K562 (cell line): ENCODE measurements around the gene DCP2. TPM values are rescaled to one million over a fixed set of nuclear protein-coding genes. Genes with fewer than 3 reads are reported as not detected.
A peak's percentile ranks its signal among the peaks of the same experiment; 100 is the strongest.

Experiments
- BMI1 ChIP-seq: fragments of 150-350 bp; IDR thresholded peaks from 2 replicates; pipeline ENCODE4 v1.6.1; 2014; ENCODE audit warnings: low read length
- BRD4 ChIP-seq: fragments of 200-600 bp; sonication (generic); IDR thresholded peaks from 2 replicates; pipeline ENCODE4 v1.6.1; 2017; ENCODE audit warnings: inconsistent platforms
- COPS2 ChIP-seq: fragments of 450-650 bp; conservative IDR thresholded peaks from 2 replicates; pipeline ENCODE4 v1.6.1; 2016; ENCODE audit warnings: mild to moderate bottlenecking, moderate library complexity
- DMBX1 ChIP-seq: fragments of 250-450 bp; sonication (Bioruptor Pico); IDR thresholded peaks from 2 replicates; pipeline ENCODE4 v1.8.0; 2022; ENCODE audit warnings: inconsistent platforms, mild to moderate bottlenecking, moderate library complexity, borderline replicate concordance
- EGR1 ChIP-seq: fragments of 450-650 bp; conservative IDR thresholded peaks from 2 replicates; pipeline ENCODE4 v1.6.1; 2017; ENCODE audit warnings: mild to moderate bottlenecking
- EP300 ChIP-seq: IDR thresholded peaks from 2 replicates; pipeline ENCODE4 v1.6.1; 2012; ENCODE audit warnings: low read length, improper control_type of control experiment
- ERF ChIP-seq: fragments of 450-650 bp; formaldehyde crosslinking; IDR thresholded peaks from 2 replicates; pipeline ENCODE4 v1.4.0; 2020; ENCODE audit warnings: mild to moderate bottlenecking, mixed read lengths
- EZH2 ChIP-seq: IDR thresholded peaks from 2 replicates; pipeline ENCODE4 v1.6.1; 2012; ENCODE audit warnings: low read depth, mild to moderate bottlenecking, inconsistent platforms, low read length, borderline replicate concordance
- GTF2F1 ChIP-seq: IDR thresholded peaks from 2 replicates; pipeline ENCODE4 v1.6.1; 2011; ENCODE audit warnings: low read depth, low read length, improper control_type of control experiment
- HMG20A ChIP-seq: fragments of 450-650 bp; formaldehyde crosslinking; conservative IDR thresholded peaks from 2 replicates; pipeline ENCODE4 v1.4.0; 2020; ENCODE audit warnings: mild to moderate bottlenecking, mixed read lengths
- HNRNPH1 ChIP-seq: fragments of 200-400 bp; formaldehyde crosslinking; optimal IDR thresholded peaks from 2 replicates; pipeline ENCODE3; 2017; ENCODE audit warnings: low read depth, mild to moderate bottlenecking, low read length, moderate library complexity
- KLF1 ChIP-seq: fragments of 450-650 bp; IDR thresholded peaks from 2 replicates; pipeline ENCODE4 v1.6.1; 2016; ENCODE audit warnings: missing genetic modification characterization, missing compliant biosample characterization
- KLF13 ChIP-seq: fragments of 450-650 bp; IDR thresholded peaks from 2 replicates; pipeline ENCODE4 v1.6.1; 2016; ENCODE audit warnings: missing genetic modification characterization, low read depth, mild to moderate bottlenecking, missing compliant biosample characterization, moderate library complexity, borderline replicate concordance
- MEF2A ChIP-seq: IDR thresholded peaks from 2 replicates; pipeline ENCODE4 v1.6.1; 2011; ENCODE audit warnings: low read depth, mild to moderate bottlenecking, low read length, moderate library complexity; ENCODE audit not compliant: control insufficient read depth
- MEIS2 ChIP-seq: fragments of 450-650 bp; IDR thresholded peaks from 2 replicates; pipeline ENCODE4 v1.6.1; 2014; ENCODE audit warnings: mild to moderate bottlenecking; ENCODE audit not compliant: partially characterized antibody
- PHB2 ChIP-seq: fragments of 450-650 bp; IDR thresholded peaks from 2 replicates; pipeline ENCODE4 v1.6.1; 2017; ENCODE audit warnings: low read depth
- POLR2A ChIP-seq: fragments of 450-650 bp; conservative IDR thresholded peaks from 2 replicates; pipeline ENCODE4 v1.6.1; 2016
- RFX1 ChIP-seq: fragments of 450-650 bp; IDR thresholded peaks from 2 replicates; pipeline ENCODE4 v1.6.1; 2016; ENCODE audit warnings: mild to moderate bottlenecking, moderate library complexity
- SLC30A9 ChIP-seq: fragments of 250-450 bp; sonication (Bioruptor Pico); IDR thresholded peaks from 2 replicates; pipeline ENCODE4 v1.8.0; 2022; ENCODE audit warnings: mild to moderate bottlenecking, moderate library complexity
- SNAPC5 ChIP-seq: fragments of 250-450 bp; sonication (Bioruptor Pico); IDR thresholded peaks from 2 replicates; pipeline ENCODE4 v1.8.0; 2021; ENCODE audit warnings: moderate library complexity, mild to moderate bottlenecking, inconsistent platforms
- SRSF3 ChIP-seq: fragments of 200-400 bp; formaldehyde crosslinking; IDR thresholded peaks from 2 replicates; pipeline ENCODE4 v1.6.1; 2016; ENCODE audit warnings: mild to moderate bottlenecking, low read length, moderate library complexity; ENCODE audit not compliant: insufficient read depth
- TAF15 ChIP-seq: fragments of 200-400 bp; formaldehyde crosslinking; IDR thresholded peaks from 2 replicates; pipeline ENCODE4 v1.6.1; 2017; ENCODE audit warnings: mild to moderate bottlenecking, low read depth, low read length, moderate library complexity
- TAF9B ChIP-seq: fragments of 450-650 bp; IDR thresholded peaks from 2 replicates; pipeline ENCODE4 v1.6.1; 2018; ENCODE audit warnings: mild to moderate bottlenecking; ENCODE audit not compliant: partially characterized antibody
- TEAD4 ChIP-seq, 2 experiments: sonication (generic) in 1 of 2; formaldehyde crosslinking in 1 of 2; IDR thresholded peaks; 2 replicates each; pipeline versions ENCODE4 v1.6.1 to v1.8.0; 2012 to 2022; ENCODE audit warnings: borderline replicate concordance in 1 of 2, inconsistent platforms in 1 of 2, low read length in 1 of 2, mild to moderate bottlenecking in 1 of 2, missing genetic modification reagents in 1 of 2
- ZC3H8 ChIP-seq: fragments of 450-650 bp; IDR thresholded peaks from 2 replicates; pipeline ENCODE4 v1.6.1; 2017
- ZNF282 ChIP-seq: sonication (generic); formaldehyde crosslinking; IDR thresholded peaks from 2 replicates; pipeline ENCODE4 v1.8.1; 2023; ENCODE audit warnings: missing genetic modification reagents
- ZNF384 ChIP-seq: IDR thresholded peaks from 2 replicates; pipeline ENCODE4 v1.6.1; 2012; ENCODE audit warnings: low read depth, low read length, improper control_type of control experiment
- ZNF436 ChIP-seq: fragments of 250-450, 450-650 bp; sonication (Bioruptor Pico); formaldehyde crosslinking; IDR thresholded peaks from 2 replicates; pipeline ENCODE4 v1.7.0; 2020; ENCODE audit warnings: mild to moderate bottlenecking
- polyA plus RNA-seq, 8 experiments: library from polyadenylated mRNA; depleted of rRNA in 4 of 8; stranded (reverse) in 5 of 8; unstranded in 3 of 8; fragments of >200 nt; fragmentation: Nextera tagmentation in 2 of 8; fragmentation: Illumina TruSeq in 1 of 8; extraction: Ambion mirVana in 2 of 8; extraction: Trizol in 1 of 8; gene quantifications; 2 replicates each; pipeline versions ENCODE4 v1.2.1 to v1.2.3, GENCODE V29; 2011 to 2014; ENCODE audit warnings: inconsistent platforms in 1 of 8, missing spikeins in 1 of 8
- total RNA-seq, 7 experiments: library from RNA; depleted of rRNA in 6 of 7; stranded (reverse); fragments of >200 nt in 6 of 7; fragmentation: Illumina TruSeq in 2 of 7; extraction: Trizol in 2 of 7; gene quantifications; 2 replicates each; pipeline versions ENCODE4 v1.2.1 to v1.2.3, GENCODE V29; 2011 to 2021; ENCODE audit warnings: low replicate concordance in 1 of 7

Gene DCP2
- total and polyA plus RNA-seq, 9 of the 15 experiments (the other 6 are each of a cell fraction or from before 2014, with no cell fraction given), result 25.9 to 109 (median 46.7) TPM

- no peak for TF ChIP-seq RFX1
- TF ChIP-seq TAF15, result no peak
- TF ChIP-seq GTF2F1, result no peak
- no peak for TF ChIP-seq SLC30A9
- TF ChIP-seq EP300, result peak; percentile 86
- TF ChIP-seq DMBX1 (CRISPR knock-in tag), result no peak
- no peak for TF ChIP-seq MEF2A
- no peak for TF ChIP-seq HNRNPH1
- no peak for TF ChIP-seq BMI1
- TF ChIP-seq TAF9B, result no peak
- TF ChIP-seq POLR2A, result no peak
- 0 out of 2 replicates have a peak, but pooled peaks have one; percentile 14 for TF ChIP-seq ZNF384
- no peak for TF ChIP-seq EZH2
- no peak for TF ChIP-seq SRSF3
- TF ChIP-seq SNAPC5 (CRISPR knock-in tag), result no peak
- TF ChIP-seq ZC3H8, result no peak
- TF ChIP-seq HMG20A, result no peak
- TF ChIP-seq ERF (CRISPR knock-in tag), result no peak
- peak; percentile 91 for TF ChIP-seq TEAD4 (IDR thresholded peaks at IDR 0.05; ENCODE audit: low read length)
- TF ChIP-seq TEAD4 (CRISPR knock-in tag; IDR thresholded peaks at IDR 0.05; ENCODE audit: borderline replicate concordance), result no peak
- TF ChIP-seq BRD4, result no peak
- TF ChIP-seq PHB2, result peak; percentile 34; the same call in 1 of the 2 replicates
- TF ChIP-seq KLF1 (tag), result no peak
- TF ChIP-seq ZNF436 (CRISPR knock-in tag), result no peak
- no peak for TF ChIP-seq ZNF282 (CRISPR knock-in tag)
- TF ChIP-seq EGR1, result peak; percentile 77
- no peak for TF ChIP-seq KLF13 (tag)
- no peak for TF ChIP-seq COPS2
- TF ChIP-seq MEIS2, result peak; percentile 30
These were observed 66.1 kb downstream of the DCP2 start (continued) for GRCh38 chr5:113042491-113043243.
